Activated CD4-positive, alpha-beta memory T cell treated with anti-CD3 and anti-CD28 coated beads for 36 hours (primary cell): ENCODE results near the gene BASP1. TPM values are rescaled to one million over a fixed set of nuclear protein-coding genes. Genes with fewer than 3 reads are reported as not detected.
"Not testable (repeated sequence)": the region's sequence is repeated elsewhere in the genome, so short reads cannot be mapped to it uniquely, and the experiment has no call there.

ENCODE experiments used
- CTCF ChIA-PET: fragments of 350-600 bp; sonication (Branson Sonifier 250); formaldehyde crosslinking; loops from one replicate; lab custom pipeline; 2021; ENCODE audit warnings: antibody characterized with exemption, inconsistent platforms; lab: Charles Lee
- POLR2A ChIA-PET: fragments of 350-600 bp; sonication (Branson Sonifier 250); formaldehyde crosslinking; loops from one replicate; lab custom pipeline; 2021; ENCODE audit warnings: antibody characterized with exemption; lab: Charles Lee
- DNase-seq: peaks from one replicate; pipeline ENCODE4 v3.0.0-alpha.2; 2020
- H3K27ac Mint-ChIP-seq: one replicate; pipeline ENCODE4 v1.8.0; 2021; ENCODE audit warnings: mixed read lengths
- H3K27me3 Mint-ChIP-seq: one replicate; pipeline ENCODE4 v1.8.0; 2021; ENCODE audit warnings: mixed read lengths
- H3K36me3 Mint-ChIP-seq: one replicate; pipeline ENCODE4 v1.8.0; 2021; ENCODE audit warnings: mixed read lengths
- H3K4me1 Mint-ChIP-seq: one replicate; pipeline ENCODE4 v1.8.0; 2021; ENCODE audit warnings: low read depth, mixed read lengths
- H3K4me3 Mint-ChIP-seq: one replicate; pipeline ENCODE4 v1.8.0; 2021; ENCODE audit warnings: mild to moderate bottlenecking, mixed read lengths
- H3K9me3 Mint-ChIP-seq: one replicate; pipeline ENCODE4 v1.8.0; 2021; ENCODE audit warnings: mixed read lengths
- intact Hi-C: fragments of 100-400 bp; cut with micrococcal nuclease; formaldehyde crosslinking; loops from one replicate; pipeline ENCODE4 v1.15.1; 2023
- total RNA-seq, 2 experiments: library from RNA; stranded (reverse); gene quantifications; one replicate each; pipeline ENCODE4 v1.2.3, GENCODE V29; 2021

BASP1 gene
- total RNA-seq, 2 experiments from 2014 or later = 0.27 to 0.48 TPM

DNA sequence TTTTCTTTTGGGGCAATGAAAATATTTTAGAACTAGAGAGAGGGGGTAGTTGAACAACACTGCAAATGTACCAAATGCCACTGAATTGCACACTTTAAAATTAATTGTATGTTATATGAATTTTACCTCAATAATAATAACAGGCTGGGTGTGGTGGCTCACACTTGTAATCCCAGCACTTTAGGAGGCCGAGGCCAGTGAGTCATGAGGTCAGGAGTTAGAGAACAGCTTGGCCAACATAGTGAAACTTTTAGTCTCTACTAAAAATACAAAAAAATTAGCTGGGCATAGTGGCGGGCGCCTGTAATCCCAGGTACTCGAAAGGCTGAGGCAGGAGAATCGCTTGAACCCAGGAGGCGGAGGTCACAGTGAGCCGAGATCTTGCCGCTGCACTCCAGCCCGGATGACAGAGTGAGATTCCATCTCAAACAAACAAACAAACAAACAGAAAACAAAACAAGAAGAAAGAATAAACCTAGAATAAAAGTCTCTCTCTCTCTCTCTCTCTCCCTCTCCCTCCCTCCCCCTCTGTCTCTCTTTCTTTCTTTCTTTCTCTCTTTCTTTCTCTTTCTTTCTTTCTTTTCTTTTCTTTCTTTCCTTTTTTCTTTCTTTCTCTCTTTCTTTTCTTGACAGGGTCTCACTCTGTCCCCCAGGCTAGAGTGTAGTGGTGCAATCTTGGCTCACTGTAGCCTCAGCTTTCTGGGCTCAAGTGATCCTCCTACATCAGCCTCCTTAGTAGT is 91.1 kb downstream of the BASP1 start:
- intact Hi-C loops = no loop called here
- DNase-seq = no peak
- Mint-ChIP-seq H3K4me1 (no peaks in the 10 kb centered on the region), H3K9me3 (peaks cover 7% of the 10 kb centered on the region), H3K27ac (no peak overlapping the region), H3K4me3 (no peak overlapping the region), H3K36me3 (no peaks in the 10 kb centered on the region), H3K27me3 (no peaks in the 10 kb centered on the region)
- ChIA-PET POLR2A (no interaction called here), CTCF (no interaction called here)

GRCh38 chr5:17309462-17309861 is 92.0 kb downstream of the BASP1 start:
- intact Hi-C loops = no loop called here
- H3K4me1 Mint-ChIP-seq = no peaks in the 10 kb centered on the region
- peaks cover 7% of the 10 kb centered on the region for H3K9me3 Mint-ChIP-seq
- no peaks in the 10 kb centered on the region for H3K36me3 Mint-ChIP-seq
- ChIA-PET CTCF (no interaction called here), POLR2A (no interaction called here)
- no peak for DNase-seq
- no peak overlapping the region for H3K4me3 Mint-ChIP-seq
- H3K27me3 Mint-ChIP-seq = no peaks in the 10 kb centered on the region
- H3K27ac Mint-ChIP-seq = no peak overlapping the region

GRCh38 chr5:17310502-17310901 is 93.1 kb downstream of the BASP1 start:
- H3K27ac Mint-ChIP-seq, H3K27me3 Mint-ChIP-seq, CTCF ChIA-PET, intact Hi-C loops, H3K4me1 Mint-ChIP-seq, DNase-seq, H3K9me3 Mint-ChIP-seq, H3K4me3 Mint-ChIP-seq, H3K36me3 Mint-ChIP-seq, POLR2A ChIA-PET: not testable (repeated sequence)

- H3K4me1 Mint-ChIP-seq, H3K36me3 Mint-ChIP-seq, intact Hi-C loops, CTCF ChIA-PET, H3K4me3 Mint-ChIP-seq, H3K9me3 Mint-ChIP-seq, DNase-seq, POLR2A ChIA-PET, H3K27me3 Mint-ChIP-seq, H3K27ac Mint-ChIP-seq: not testable (repeated sequence)
Observed at GRCh38 chr5:17311811-17312210, 94.4 kb downstream of the BASP1 start.

DNA sequence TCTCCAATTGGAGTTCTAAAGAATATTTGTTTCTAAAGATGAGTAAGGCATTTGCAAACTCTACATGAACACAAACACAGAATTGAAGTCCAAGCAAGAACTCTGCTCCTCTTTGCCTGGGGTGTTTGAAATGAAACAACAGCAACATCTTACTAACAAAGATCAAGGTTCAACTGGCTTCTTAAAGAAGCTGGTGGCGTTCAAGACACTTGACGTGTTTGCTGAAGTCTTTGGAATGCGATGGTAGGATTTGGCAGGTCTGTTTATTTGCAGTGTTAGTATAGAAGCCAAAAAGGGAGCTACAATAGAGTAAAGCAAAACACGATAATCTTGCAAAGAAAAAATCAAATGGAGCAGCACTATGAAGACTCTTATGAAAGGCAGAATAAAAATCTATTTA is 94.9 kb downstream of the BASP1 start:
- CTCF ChIA-PET = no interaction called here
- H3K9me3 Mint-ChIP-seq = peaks cover 7% of the 10 kb centered on the region
- H3K27ac Mint-ChIP-seq = no peak overlapping the region
- no peak overlapping the region for H3K4me3 Mint-ChIP-seq
- POLR2A ChIA-PET = no interaction called here
- no peak for DNase-seq
- no peaks in the 10 kb centered on the region for H3K4me1 Mint-ChIP-seq
- H3K36me3 Mint-ChIP-seq = no peaks in the 10 kb centered on the region
- H3K27me3 Mint-ChIP-seq = no peaks in the 10 kb centered on the region
- intact Hi-C loops = no loop called here

- intact Hi-C loops = no loop called here
- ChIA-PET POLR2A (no interaction called here), CTCF (no interaction called here)
- H3K4me3 Mint-ChIP-seq = no peak overlapping the region
- no peaks in the 10 kb centered on the region for H3K27me3 Mint-ChIP-seq
- no peaks in the 10 kb centered on the region for H3K36me3 Mint-ChIP-seq
- H3K4me1 Mint-ChIP-seq = no peaks in the 10 kb centered on the region
- peaks cover 5% of the 10 kb centered on the region for H3K9me3 Mint-ChIP-seq
- DNase-seq = no peak
- H3K27ac Mint-ChIP-seq = no peak overlapping the region
Observed at GRCh38 chr5:17314907-17315471, 97.6 kb downstream of the BASP1 start.

- no peak for DNase-seq
- intact Hi-C loops = no loop called here
- ChIA-PET CTCF (no interaction called here), POLR2A (no interaction called here)
- Mint-ChIP-seq H3K36me3 (no peaks in the 10 kb centered on the region), H3K27ac (no peak overlapping the region), H3K9me3 (peaks cover 2% of the 10 kb centered on the region), H3K27me3 (no peaks in the 10 kb centered on the region), H3K4me3 (no peak overlapping the region), H3K4me1 (no peaks in the 10 kb centered on the region)
Observed at GRCh38 chr5:17315710-17316221, 98.3 kb downstream of the BASP1 start.

- no peaks in the 10 kb centered on the region for H3K4me1 Mint-ChIP-seq
- CTCF ChIA-PET = no interaction called here
- no peaks in the 10 kb centered on the region for H3K27me3 Mint-ChIP-seq
- no peak for DNase-seq
- H3K36me3 Mint-ChIP-seq = no peaks in the 10 kb centered on the region
- H3K27ac Mint-ChIP-seq = no peak overlapping the region
- intact Hi-C loops = no loop called here
- H3K4me3 Mint-ChIP-seq = no peak overlapping the region
- POLR2A ChIA-PET = no interaction called here
- peaks cover 2% of the 10 kb centered on the region for H3K9me3 Mint-ChIP-seq
Observed at GRCh38 chr5:17316970-17317459, 99.6 kb downstream of the BASP1 start.

GRCh38 chr5:17317473-17317872 is 100.0 kb downstream of the BASP1 start:
- H3K36me3 Mint-ChIP-seq = no peaks in the 10 kb centered on the region

GRCh38 chr5:17319095-17319494 is 101.7 kb downstream of the BASP1 start:
- H3K27ac Mint-ChIP-seq, CTCF ChIA-PET, H3K27me3 Mint-ChIP-seq, intact Hi-C loops, H3K4me1 Mint-ChIP-seq, H3K9me3 Mint-ChIP-seq, H3K4me3 Mint-ChIP-seq, DNase-seq, H3K36me3 Mint-ChIP-seq, POLR2A ChIA-PET: not testable (repeated sequence)

More at GRCh38 chr5:17317473-17317872, 100.0 kb downstream of the BASP1 start:
- DNase-seq = no peak
- Mint-ChIP-seq H3K4me1 (no peaks in the 10 kb centered on the region), H3K27me3 (no peaks in the 10 kb centered on the region), H3K4me3 (no peak overlapping the region), H3K27ac (no peak overlapping the region), H3K9me3 (peaks cover under 1% of the 10 kb centered on the region)
- intact Hi-C loops = no loop called here
- POLR2A ChIA-PET = no interaction called here
- CTCF ChIA-PET = no interaction called here

DNA sequence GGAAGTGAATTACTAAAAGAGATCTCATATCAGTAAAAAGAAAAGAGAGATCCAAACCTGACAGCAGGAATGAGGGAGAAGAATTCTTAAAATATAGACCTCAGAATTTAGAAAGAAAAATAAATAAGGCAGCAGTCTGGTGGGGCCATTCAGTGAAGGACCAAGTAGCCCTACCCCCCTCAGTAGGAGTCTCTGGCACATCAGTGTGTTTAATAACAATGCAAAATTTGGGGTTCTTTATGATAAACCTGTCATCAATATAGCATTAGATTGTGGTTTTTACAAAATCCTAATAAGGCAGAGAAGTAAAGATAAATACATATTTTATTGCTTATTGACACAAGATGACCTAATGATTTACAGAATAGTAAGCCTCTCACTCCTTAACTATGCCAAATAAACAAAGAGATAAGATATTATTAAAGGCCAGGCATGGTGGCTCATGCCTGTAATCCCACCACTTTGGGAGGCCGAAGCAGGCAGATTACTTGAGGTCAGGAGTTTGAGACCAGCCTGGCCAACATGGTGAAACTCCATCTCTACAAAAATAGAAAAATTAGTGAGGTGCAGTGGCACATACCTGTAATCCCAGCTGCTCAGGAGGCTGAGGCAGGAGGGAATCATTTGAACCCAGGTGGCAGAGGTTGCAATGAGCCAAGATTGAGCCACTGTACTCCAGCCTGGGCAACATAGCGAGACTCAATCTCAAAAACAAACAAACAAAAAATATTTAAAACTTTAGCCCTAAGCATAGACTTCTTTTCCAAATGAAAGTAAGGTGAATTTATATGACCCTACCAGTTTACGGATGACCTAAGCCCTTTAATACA is 108.6 kb downstream of the BASP1 start:
- H3K36me3 Mint-ChIP-seq = no peaks in the 10 kb centered on the region
- intact Hi-C loops = no loop called here
- ChIA-PET CTCF (no interaction called here), POLR2A (no interaction called here)
- H3K4me3 Mint-ChIP-seq = no peak overlapping the region
- DNase-seq = no peak
- no peaks in the 10 kb centered on the region for H3K27me3 Mint-ChIP-seq
- no peaks in the 10 kb centered on the region for H3K4me1 Mint-ChIP-seq
- no peak overlapping the region for H3K27ac Mint-ChIP-seq
- peaks cover 13% of the 10 kb centered on the region for H3K9me3 Mint-ChIP-seq
